ENCODE measurements around the gene GLUD2. TPM values are rescaled to one million over a fixed set of nuclear protein-coding genes. Genes with fewer than 3 reads are reported as not detected.
"Not testable (repeated sequence)": the region's sequence is repeated elsewhere in the genome, so short reads cannot be mapped to it uniquely, and the experiment has no call there.

Gene GLUD2
- total RNA-seq, 2 donors from 2014 or later = 0.36 TPM; not detected in 1

GRCh38 chrX:121064579-121064978 is 17.2 kb downstream of the GLUD2 start:
- no peak overlapping the region for H3K27ac Mint-ChIP-seq
- no peaks in the 10 kb centered on the region for H3K36me3 Mint-ChIP-seq
- no peaks in the 10 kb centered on the region for H3K9me3 Mint-ChIP-seq
- ATAC-seq = no peak
- DNase-seq (ENCODE audit: low spot score in 2 of 2) = no peak

DNA sequence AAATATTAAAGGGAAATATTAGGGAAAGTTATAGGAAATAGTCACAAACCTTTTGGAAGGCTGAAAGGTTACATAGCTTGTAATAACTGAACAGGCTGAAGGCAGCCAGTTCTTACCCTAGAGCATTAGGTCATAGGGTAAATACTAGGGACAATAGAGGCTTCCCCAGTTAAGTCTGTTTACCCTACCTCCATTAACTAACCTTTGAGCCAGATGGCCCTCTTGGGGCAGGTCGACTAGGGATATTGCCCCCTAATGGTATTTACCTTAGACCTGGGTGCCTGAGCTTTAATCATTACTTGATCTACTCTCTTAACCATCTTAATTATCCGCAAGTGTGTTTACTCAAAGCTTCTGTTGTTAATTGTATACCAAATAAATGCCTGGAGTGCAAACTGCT is 36.8 kb downstream of the GLUD2 start:
- not testable (repeated sequence) for ATAC-seq; H3K36me3 Mint-ChIP-seq; H3K9me3 Mint-ChIP-seq; DNase-seq (ENCODE audit: low spot score in 2 of 2); H3K27ac Mint-ChIP-seq

DNA sequence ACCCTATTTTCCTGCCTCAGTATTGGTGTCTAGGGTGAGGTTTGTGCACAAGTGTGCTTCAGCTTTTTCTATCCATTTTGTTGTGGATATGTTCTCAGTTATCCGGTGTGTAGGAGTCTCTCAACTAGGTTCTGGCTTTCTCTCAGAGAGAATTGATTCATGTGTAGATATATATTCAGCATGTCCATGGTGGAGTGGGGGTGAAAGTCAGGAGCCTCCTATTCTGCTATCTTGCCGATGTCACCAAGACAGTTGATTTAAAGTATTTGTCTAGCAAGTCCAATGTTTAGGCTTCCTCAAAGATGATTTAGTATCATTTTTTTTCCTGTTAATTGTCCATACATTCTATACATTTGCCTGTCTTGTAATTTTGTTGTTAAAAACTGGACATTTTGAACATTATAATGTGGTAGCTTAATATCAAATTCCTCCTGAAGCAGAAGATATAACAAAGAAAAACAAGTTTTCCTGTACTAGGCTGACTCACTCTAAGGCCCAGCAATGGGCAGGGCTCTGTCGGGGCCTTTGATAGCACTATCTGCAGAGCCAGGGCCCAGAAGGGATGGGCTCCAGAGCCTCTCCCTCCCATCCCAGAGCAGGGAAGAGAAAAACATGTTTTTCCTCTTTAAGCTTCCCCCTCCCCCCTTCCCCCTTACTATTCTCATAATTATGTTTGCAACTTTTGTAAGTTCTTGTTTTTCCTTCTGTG is 37.6 kb downstream of the GLUD2 start:
- no peak for ATAC-seq
- peaks cover 0 to 4% of the 10 kb centered on the region in 2 donors for H3K9me3 Mint-ChIP-seq
- DNase-seq (ENCODE audit: low spot score in 2 of 2) = no peak
- H3K36me3 Mint-ChIP-seq = no peaks in the 10 kb centered on the region
- H3K27ac Mint-ChIP-seq = no peak overlapping the region

- Mint-ChIP-seq H3K36me3 (no peaks in the 10 kb centered on the region), H3K27ac (peak overlapping the region in 1 of 2 donors; percentile 9), H3K9me3 (peaks cover 0 to 4% of the 10 kb centered on the region in 2 donors)
- DNase-seq (ENCODE audit: low spot score in 2 of 2) (no peak), ATAC-seq (no peak)
Measured at GRCh38 chrX:121085612-121086010, 38.2 kb downstream of the GLUD2 start.

DNA sequence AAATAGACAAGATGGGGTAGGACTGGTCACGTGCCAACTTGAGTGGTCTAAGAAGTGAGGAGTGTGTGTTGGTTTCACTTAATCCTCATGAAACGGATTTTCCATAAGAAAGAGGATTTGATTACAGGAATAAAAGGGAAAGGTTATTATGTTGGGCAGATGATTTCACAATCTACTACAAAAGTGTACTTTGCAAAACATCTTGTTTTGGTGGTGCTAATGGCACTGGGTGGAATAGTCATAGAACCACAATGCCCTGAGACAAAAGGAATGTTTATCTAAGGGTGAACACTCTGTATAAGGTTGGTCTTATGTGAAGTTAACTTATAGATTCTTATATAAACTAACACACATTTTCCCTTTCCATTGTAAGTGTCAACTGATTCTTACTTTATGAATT is 45.6 kb downstream of the GLUD2 start:
- ATAC-seq = no peak
- H3K9me3 Mint-ChIP-seq = no peaks in the 10 kb centered on the region
- no peak overlapping the region for H3K27ac Mint-ChIP-seq
- H3K36me3 Mint-ChIP-seq = no peaks in the 10 kb centered on the region
- DNase-seq (ENCODE audit: low spot score in 2 of 2) = no peak

Other genes starting within 250 kb of the GLUD2 start
- gene CT47B1, start 171.7 kb upstream of the GLUD2 start, total RNA-seq = not detected
- not detected for gene CT47A11, start 110.5 kb upstream of the GLUD2 start, total RNA-seq
- not detected for gene CT47A10, start 105.6 kb upstream of the GLUD2 start, total RNA-seq
- gene CT47A9, start 100.7 kb upstream of the GLUD2 start, total RNA-seq = not detected
- gene CT47A8, start 95.9 kb upstream of the GLUD2 start, total RNA-seq = not detected
- not detected for gene CT47A7, start 91.0 kb upstream of the GLUD2 start, total RNA-seq
- gene CT47A6, start 86.1 kb upstream of the GLUD2 start, total RNA-seq = not detected
- gene CT47A5, start 81.3 kb upstream of the GLUD2 start, total RNA-seq = not detected
- gene CT47A4, start 76.4 kb upstream of the GLUD2 start, total RNA-seq = not detected
- gene CT47A3, start 71.5 kb upstream of the GLUD2 start, total RNA-seq = not detected
- not detected for gene CT47A2, start 66.7 kb upstream of the GLUD2 start, total RNA-seq
- gene CT47A1, start 61.9 kb upstream of the GLUD2 start, total RNA-seq = not detected